ENCODE measurements around the gene ICA1.

The ICA1 gene

DNA sequence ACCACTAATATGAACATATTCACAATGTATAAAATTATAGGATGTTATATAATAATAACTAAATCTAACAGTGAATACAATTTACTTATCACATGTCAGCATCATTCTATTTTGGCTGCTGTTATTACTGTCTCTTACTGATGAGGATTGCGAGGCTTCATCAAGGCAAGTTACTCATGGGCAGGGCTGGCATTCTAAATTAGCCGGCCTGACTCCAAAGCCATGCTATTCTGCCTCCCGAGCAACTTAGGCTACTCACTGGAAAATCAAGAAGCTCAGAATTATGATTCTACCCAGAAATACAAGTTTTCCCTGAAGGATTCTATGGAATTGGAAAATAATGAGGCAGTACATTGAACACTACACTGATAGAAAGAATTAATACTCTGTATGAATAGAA is 101.7 kb downstream of the ICA1 start:
- in situ Hi-C loops (cut with HindIII; ENCODE audit: low sequenced_read_pairs), result no loop called here
- H3K4me3 ChIP-seq (ENCODE audit: low read depth, low read length), result no peak overlapping the region
- TF ChIP-seq, protein P1, sequence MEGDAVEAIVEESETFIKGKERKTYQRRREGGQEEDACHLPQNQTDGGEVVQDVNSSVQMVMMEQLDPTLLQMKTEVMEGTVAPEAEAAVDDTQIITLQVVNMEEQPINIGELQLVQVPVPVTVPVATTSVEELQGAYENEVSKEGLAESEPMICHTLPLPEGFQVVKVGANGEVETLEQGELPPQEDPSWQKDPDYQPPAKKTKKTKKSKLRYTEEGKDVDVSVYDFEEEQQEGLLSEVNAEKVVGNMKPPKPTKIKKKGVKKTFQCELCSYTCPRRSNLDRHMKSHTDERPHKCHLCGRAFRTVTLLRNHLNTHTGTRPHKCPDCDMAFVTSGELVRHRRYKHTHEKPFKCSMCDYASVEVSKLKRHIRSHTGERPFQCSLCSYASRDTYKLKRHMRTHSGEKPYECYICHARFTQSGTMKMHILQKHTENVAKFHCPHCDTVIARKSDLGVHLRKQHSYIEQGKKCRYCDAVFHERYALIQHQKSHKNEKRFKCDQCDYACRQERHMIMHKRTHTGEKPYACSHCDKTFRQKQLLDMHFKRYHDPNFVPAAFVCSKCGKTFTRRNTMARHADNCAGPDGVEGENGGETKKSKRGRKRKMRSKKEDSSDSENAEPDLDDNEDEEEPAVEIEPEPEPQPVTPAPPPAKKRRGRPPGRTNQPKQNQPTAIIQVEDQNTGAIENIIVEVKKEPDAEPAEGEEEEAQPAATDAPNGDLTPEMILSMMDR (IDR thresholded peaks at IDR 0.05; ENCODE audit: low read depth, low read length, missing control alignments), result no peak
- no peak for DNase-seq (ENCODE audit: low read depth)

DNA sequence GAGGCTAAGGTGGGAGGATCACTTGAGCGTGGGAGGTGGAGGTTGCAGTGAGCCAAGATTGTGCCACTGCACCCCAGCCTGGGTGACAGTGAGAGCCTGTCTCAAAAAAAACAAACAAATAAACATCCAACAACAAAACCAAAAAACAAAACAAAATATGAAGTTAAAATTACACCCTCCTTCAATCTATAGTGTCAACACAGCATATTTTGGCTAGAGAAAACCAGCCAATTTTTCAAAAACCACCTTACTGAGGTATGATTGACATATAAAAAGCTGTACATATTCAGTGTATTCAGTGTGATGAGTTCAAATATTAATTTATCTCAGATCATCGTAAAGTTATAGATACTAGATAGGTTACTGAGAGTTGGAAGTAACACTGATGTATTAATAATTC is 102.4 kb downstream of the ICA1 start:
- DNase-seq (ENCODE audit: low read depth), result no peak
- H3K4me3 ChIP-seq (ENCODE audit: low read depth, low read length), result no peak overlapping the region
- in situ Hi-C loops (cut with HindIII; ENCODE audit: low sequenced_read_pairs), result no loop called here
- TF ChIP-seq, protein P1 (IDR thresholded peaks at IDR 0.05; ENCODE audit: low read depth, low read length, missing control alignments), result no peak

DNA sequence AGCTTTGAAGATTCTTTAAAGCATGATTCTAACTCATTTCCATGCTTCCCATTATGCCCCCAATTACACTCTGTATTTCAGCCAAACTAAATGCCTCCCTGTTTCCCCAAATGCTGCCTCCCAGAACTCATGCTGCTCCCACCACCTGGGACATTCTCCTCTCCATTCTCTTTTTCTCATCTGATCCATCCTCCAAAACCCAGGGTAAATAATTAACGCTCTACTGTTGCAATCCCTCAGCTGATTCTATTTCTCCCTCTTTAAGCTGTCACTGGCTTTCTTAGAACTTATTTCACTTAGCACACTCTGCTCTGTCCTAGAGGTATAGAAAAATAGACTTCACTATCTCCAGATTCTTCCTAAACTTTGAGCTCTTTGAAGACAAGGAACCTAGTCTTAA is 104.7 kb downstream of the ICA1 start:
- TF ChIP-seq, protein P1 (IDR thresholded peaks at IDR 0.05; ENCODE audit: low read depth, low read length, missing control alignments), result no peak
- DNase-seq (ENCODE audit: low read depth), result no peak
- H3K4me3 ChIP-seq (ENCODE audit: low read depth, low read length), result no peak overlapping the region
- in situ Hi-C loops (cut with HindIII; ENCODE audit: low sequenced_read_pairs), result no loop called here

DNA sequence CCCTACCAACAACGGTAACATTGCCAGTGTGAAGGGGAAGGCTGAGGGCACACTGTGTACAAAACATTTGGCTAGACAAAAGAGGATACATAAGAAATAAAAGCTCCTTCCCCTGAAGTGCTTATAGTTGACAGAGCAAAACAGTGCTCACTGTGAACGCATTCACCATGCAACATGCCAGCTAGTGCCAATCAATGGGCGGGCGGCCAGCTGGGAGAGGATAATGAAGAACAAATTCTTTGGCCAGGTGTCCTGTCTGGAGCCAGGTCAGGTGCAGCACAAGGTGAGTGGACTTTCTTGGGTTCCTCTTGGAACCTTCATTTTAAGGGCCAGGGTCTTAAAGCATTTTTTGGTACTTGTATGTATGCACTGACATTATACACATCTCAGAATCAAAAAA is 106.1 kb downstream of the ICA1 start:
- in situ Hi-C loops (cut with HindIII; ENCODE audit: low sequenced_read_pairs), result no loop called here
- TF ChIP-seq, protein P1 (IDR thresholded peaks at IDR 0.05; ENCODE audit: low read depth, low read length, missing control alignments), result no peak
- no peak for DNase-seq (ENCODE audit: low read depth)
- H3K4me3 ChIP-seq (ENCODE audit: low read depth, low read length), result no peak overlapping the region

DNA sequence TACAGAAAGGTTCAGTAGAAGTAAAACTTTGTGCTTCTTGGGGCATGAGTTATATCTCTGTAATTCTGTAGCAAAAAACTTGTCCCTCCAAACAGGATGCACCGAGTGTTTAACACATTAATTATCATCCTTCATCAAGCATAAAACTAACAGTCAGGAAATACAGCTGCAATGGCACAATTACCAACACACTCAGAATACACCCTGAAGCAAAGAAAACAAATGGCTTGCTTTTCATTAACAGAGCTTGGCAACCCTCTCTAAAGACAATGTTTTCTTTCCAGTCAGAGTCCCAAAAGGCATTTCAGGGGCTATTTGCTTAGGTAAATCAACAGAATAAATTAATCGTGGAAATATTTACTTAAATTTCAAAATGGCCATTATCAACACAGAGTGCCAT is 107.7 kb downstream of the ICA1 start:
- H3K4me3 ChIP-seq (ENCODE audit: low read depth, low read length), result no peak overlapping the region
- in situ Hi-C loops (cut with HindIII; ENCODE audit: low sequenced_read_pairs), result no loop called here
- DNase-seq (ENCODE audit: low read depth), result no peak
- TF ChIP-seq, protein P1 (IDR thresholded peaks at IDR 0.05; ENCODE audit: low read depth, low read length, missing control alignments), result no peak

DNA sequence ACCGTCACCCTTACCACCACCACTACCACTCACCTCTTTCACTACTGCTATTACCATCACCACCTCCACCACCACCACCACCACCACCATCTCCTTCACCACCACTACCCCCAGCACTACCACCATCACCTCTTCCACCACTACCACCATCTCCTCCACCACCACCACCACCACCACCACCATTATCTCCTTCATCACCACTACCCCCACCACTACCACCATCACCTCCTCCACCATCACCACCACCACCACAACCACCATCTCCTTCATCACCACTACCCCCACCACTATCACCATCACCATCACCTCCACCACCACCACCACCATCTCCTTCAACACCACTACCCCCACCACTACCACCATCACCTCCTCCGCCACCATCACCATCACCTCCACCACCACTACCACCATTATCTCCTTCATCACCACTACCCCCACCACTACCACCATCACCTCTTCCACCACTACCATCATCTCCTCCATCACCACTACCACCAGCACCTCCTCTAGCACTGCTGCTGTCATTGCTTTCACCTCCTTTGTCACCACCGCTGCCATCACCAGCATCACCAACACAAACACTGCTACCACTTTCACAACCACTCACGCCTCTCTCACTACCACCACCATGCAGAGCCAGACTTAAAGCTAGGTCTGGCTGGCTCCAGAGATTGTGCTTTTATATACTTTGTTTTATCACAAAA is 109.3 kb downstream of the ICA1 start:
- H3K4me3 ChIP-seq (ENCODE audit: low read depth, low read length), result no peak overlapping the region
- in situ Hi-C loops (cut with HindIII; ENCODE audit: low sequenced_read_pairs), result no loop called here
- no peak for DNase-seq (ENCODE audit: low read depth)
- TF ChIP-seq, protein P1 (IDR thresholded peaks at IDR 0.05; ENCODE audit: low read depth, low read length, missing control alignments), result no peak
